H9 (cell line): ENCODE results near the gene CALN1. TPM values are rescaled to one million over a fixed set of nuclear protein-coding genes. Genes with fewer than 3 reads are reported as not detected.

Experiments
- DNase-seq: peaks from one replicate; pipeline ENCODE4 v3.0.0-alpha.2; 2017
- H2AFZ ChIP-seq: one replicate; pipeline ENCODE4 v1.6.1; 2013; ENCODE audit warnings: mild to moderate bottlenecking, low read length, control low read depth, moderate library complexity
- H2AK5ac ChIP-seq: 2 replicates; pipeline ENCODE4 v1.6.1; 2013; ENCODE audit warnings: low read length, control low read depth, mixed read lengths; ENCODE audit not compliant: insufficient read length
- H2BK120ac ChIP-seq: one replicate; pipeline ENCODE4 v1.6.1; 2013; ENCODE audit warnings: low read depth, mild to moderate bottlenecking, low read length, control low read depth, inconsistent platforms; ENCODE audit not compliant: poor library complexity, severe bottlenecking
- H2BK12ac ChIP-seq: 2 replicates; pipeline ENCODE4 v1.6.1; 2013; ENCODE audit warnings: low read length, control low read depth, mixed read lengths, low read depth; ENCODE audit not compliant: insufficient read length
- H2BK15ac ChIP-seq: 2 replicates; pipeline ENCODE4 v1.6.1; 2013; ENCODE audit warnings: low read depth, low read length, control low read depth
- H2BK20ac ChIP-seq: one replicate; pipeline ENCODE4 v1.6.1; 2013; ENCODE audit warnings: low read depth, mild to moderate bottlenecking, low read length, control low read depth, inconsistent platforms; ENCODE audit not compliant: poor library complexity, severe bottlenecking
- H2BK5ac ChIP-seq: 2 replicates; pipeline ENCODE4 v1.6.1; 2013; ENCODE audit warnings: low read length, control low read depth, mixed read lengths; ENCODE audit not compliant: insufficient read length
- H3K14ac ChIP-seq: 2 replicates; pipeline ENCODE4 v1.6.1; 2013; ENCODE audit warnings: low read length, control low read depth; ENCODE audit not compliant: insufficient read depth
- H3K18ac ChIP-seq: 2 replicates; pipeline ENCODE4 v1.6.1; 2013; ENCODE audit warnings: low read depth, mild to moderate bottlenecking, mixed read lengths, low read length, control low read depth; ENCODE audit not compliant: insufficient read length
- H3K23ac ChIP-seq: 2 replicates; pipeline ENCODE4 v1.6.1; 2013; ENCODE audit warnings: low read length, control low read depth, mixed read lengths, low read depth; ENCODE audit not compliant: insufficient read length
- H3K23me2 ChIP-seq: 2 replicates; pipeline ENCODE4 v1.6.1; 2013; ENCODE audit warnings: low read depth, mild to moderate bottlenecking, mixed read lengths, low read length, control low read depth; ENCODE audit not compliant: insufficient read length, poor library complexity, severe bottlenecking
- H3K27ac ChIP-seq: 2 replicates; pipeline ENCODE4 v1.5.1; 2013; ENCODE audit warnings: low read length, control low read depth, mixed read lengths, low read depth; ENCODE audit not compliant: insufficient read length
- H3K27me3 ChIP-seq: 2 replicates; pipeline ENCODE4 v1.6.1; 2013; ENCODE audit warnings: low read length, control low read depth, inconsistent platforms; ENCODE audit not compliant: insufficient read depth
- H3K4ac ChIP-seq: 2 replicates; pipeline ENCODE4 v1.6.1; 2013; ENCODE audit warnings: low read depth, mild to moderate bottlenecking, control low read depth, inconsistent platforms, low read length, moderate library complexity
- H3K4me1 ChIP-seq: 2 replicates; pipeline ENCODE4 v1.6.1; 2013; ENCODE audit warnings: low read length, control low read depth, inconsistent platforms; ENCODE audit not compliant: insufficient read depth
- H3K4me2 ChIP-seq: 2 replicates; pipeline ENCODE4 v1.6.1; 2013; ENCODE audit warnings: low read length, control low read depth, mixed read lengths; ENCODE audit not compliant: insufficient read length, insufficient read depth
- H3K56ac ChIP-seq: 2 replicates; pipeline ENCODE4 v1.6.1; 2013; ENCODE audit warnings: low read depth, mild to moderate bottlenecking, mixed read lengths, low read length, control low read depth; ENCODE audit not compliant: insufficient read length
- H3K79me1 ChIP-seq: 2 replicates; pipeline ENCODE4 v1.6.1; 2013; ENCODE audit warnings: low read depth, mild to moderate bottlenecking, moderate library complexity, low read length, control low read depth, inconsistent platforms; ENCODE audit not compliant: insufficient read depth, poor library complexity, severe bottlenecking
- H3K79me2 ChIP-seq: 2 replicates; pipeline ENCODE4 v1.6.1; 2013; ENCODE audit warnings: low read length, control low read depth, inconsistent platforms; ENCODE audit not compliant: insufficient read depth
- H3K9ac ChIP-seq: 2 replicates; pipeline ENCODE4 v1.6.1; 2013; ENCODE audit warnings: low read length, control low read depth, mixed read lengths; ENCODE audit not compliant: insufficient read length; ENCODE audit errors: extremely low read depth
- H3K9me3 ChIP-seq: one replicate; pipeline ENCODE4 v1.6.1; 2013; ENCODE audit warnings: low read depth, low read length, inconsistent platforms; ENCODE audit not compliant: control insufficient read depth
- H3T11ph ChIP-seq: one replicate; pipeline ENCODE4 v1.6.1; 2013; ENCODE audit warnings: mild to moderate bottlenecking, low read length, control low read depth, inconsistent platforms
- H4K20me1 ChIP-seq: one replicate; pipeline ENCODE4 v1.6.1; 2013; ENCODE audit not compliant: control insufficient read depth, insufficient read length, insufficient read depth
- H4K5ac ChIP-seq: 2 replicates; pipeline ENCODE4 v1.6.1; 2013; ENCODE audit warnings: low read depth, mild to moderate bottlenecking, mixed read lengths, low read length, control low read depth; ENCODE audit not compliant: insufficient read length
- H4K8ac ChIP-seq: replicated peaks from 2 replicates; pipeline ENCODE4 v1.6.1; 2013; ENCODE audit warnings: low read length, control low read depth, mixed read lengths, low read depth; ENCODE audit not compliant: insufficient read length
- H4K91ac ChIP-seq: 2 replicates; pipeline ENCODE4 v1.6.1; 2013; ENCODE audit warnings: low read depth, mild to moderate bottlenecking, moderate library complexity, mixed read lengths, low read length, control low read depth; ENCODE audit not compliant: insufficient read length
- H3K27ac Mint-ChIP-seq, 3 experiments: 2 replicates in 2 of 3; 3 replicates in 1 of 3; pipeline ENCODE4 v1.8.0; 2020 to 2021; ENCODE audit warnings: mixed read lengths in 3 of 3, mild to moderate bottlenecking in 1 of 3, moderate library complexity in 1 of 3
- H3K27me3 Mint-ChIP-seq: 2 replicates; pipeline ENCODE4 v1.8.0; 2021; ENCODE audit warnings: low read depth, mild to moderate bottlenecking, moderate library complexity, mixed read lengths
- H3K36me3 Mint-ChIP-seq, 3 experiments: 2 replicates in 2 of 3; 3 replicates in 1 of 3; pipeline ENCODE4 v1.8.0; 2020 to 2021; ENCODE audit warnings: low read depth in 3 of 3, mixed read lengths in 3 of 3; ENCODE audit not compliant: insufficient read depth in 1 of 3
- H3K4me1 Mint-ChIP-seq, 2 experiments: 2 replicates each; pipeline ENCODE4 v1.8.0; 2020; ENCODE audit warnings: mixed read lengths in 2 of 2
- H3K4me3 Mint-ChIP-seq, 2 experiments: 2 replicates in 1 of 2; 3 replicates in 1 of 2; pipeline ENCODE4 v1.8.0; 2020 to 2021; ENCODE audit warnings: mild to moderate bottlenecking in 2 of 2, mixed read lengths in 2 of 2, moderate library complexity in 1 of 2
- H3K9me3 Mint-ChIP-seq, 2 experiments: 2 replicates in 1 of 2; 3 replicates in 1 of 2; pipeline ENCODE4 v1.8.0; 2020; ENCODE audit warnings: mild to moderate bottlenecking in 2 of 2, mixed read lengths in 2 of 2, moderate library complexity in 1 of 2
- CTCF ChIP-seq: fragments of 200-600 bp; sonication (generic); conservative IDR thresholded peaks from 3 replicates; pipeline ENCODE4 v1.8.0; 2021; ENCODE audit warnings: antibody characterized with exemption, mild to moderate bottlenecking
- WGBS: extraction: QIAGEN DNeasy Blood & Tissue Kit; methylation state at CpG from one replicate; pipeline ENCODE4 v1.1.7; 2013; ENCODE audit warnings: missing lambda C conversion rate, low lambda C conversion rate, mixed read lengths; ENCODE audit not compliant: insufficient read length; ENCODE audit errors: extremely low coverage; 5-methylcytosine and 5-hydroxymethylcytosine counted together
- total RNA-seq: library from RNA; stranded (reverse); gene quantifications from 2 replicates; pipeline ENCODE4 v1.2.1, GENCODE V29; 2021

CALN1 gene
- total RNA-seq, 1 experiment from 2014 or later: 2.8 TPM

DNA sequence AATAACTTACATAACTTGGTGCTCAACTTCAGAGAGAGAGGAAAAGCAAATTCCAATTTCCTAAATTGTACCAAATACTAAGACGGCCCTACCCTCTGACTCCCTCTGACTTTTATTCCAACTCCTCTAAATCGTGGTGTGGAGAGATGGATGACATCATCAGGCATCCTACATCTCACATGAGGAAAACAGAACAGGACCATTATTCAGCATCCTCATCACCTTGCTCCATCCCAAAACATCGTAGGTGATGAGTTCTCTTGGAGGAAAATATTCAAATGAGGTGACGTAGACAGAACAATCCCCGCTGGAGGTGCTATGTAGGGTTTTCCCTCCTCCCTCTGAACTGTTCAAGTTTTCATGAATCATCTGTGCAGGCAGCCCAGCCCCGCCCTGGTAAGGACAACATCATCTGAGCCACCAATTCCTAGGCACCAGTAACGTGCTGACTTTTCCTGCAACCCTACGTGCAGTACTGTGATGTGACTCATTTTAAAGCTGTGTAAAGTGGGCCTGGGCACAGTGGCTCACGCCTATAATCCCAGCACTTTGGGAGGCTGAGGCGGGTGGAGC lies 167.2 kb downstream of the CALN1 start:
- no peak overlapping the region for H3K9ac ChIP-seq
- H3K27me3 Mint-ChIP-seq: no peaks in the 10 kb centered on the region

More for the DNA sequence above, 167.2 kb downstream of the CALN1 start:
- H3K9me3 ChIP-seq: no peaks in the 10 kb centered on the region
- H2BK15ac ChIP-seq: no peak overlapping the region
- no peaks in the 10 kb centered on the region for H3K79me2 ChIP-seq
- no peak overlapping the region for H3K4me2 ChIP-seq
- no peak overlapping the region for H3K4ac ChIP-seq
- H2AFZ ChIP-seq: no peak overlapping the region
- no peak for TF ChIP-seq CTCF
- WGBS: no CpG with 5 or more reads among the region's 10 CpGs
- H2BK5ac ChIP-seq: no peak overlapping the region
- H2BK12ac ChIP-seq: no peak overlapping the region
- no peak overlapping the region for H3K14ac ChIP-seq
- no peak overlapping the region for H3K18ac ChIP-seq
- Mint-ChIP-seq H3K9me3 (peaks cover 5 to 11% of the 10 kb centered on the region in 2 experiments), H3K36me3 (peaks cover 7 to 13% (median 8%) of the 10 kb centered on the region in 3 experiments), H3K4me1 (peaks cover 5 to 6% of the 10 kb centered on the region in 2 experiments; a peak in 3 of 4 replicates), H3K27ac (no peak overlapping the region), H3K4me3 (no peak overlapping the region)
- no peak overlapping the region for H2BK120ac ChIP-seq
- no peaks in the 10 kb centered on the region for H4K20me1 ChIP-seq
- no peak for DNase-seq
- H4K5ac ChIP-seq: no peak overlapping the region
- H3T11ph ChIP-seq: no peak overlapping the region
- H2AK5ac ChIP-seq: no peak overlapping the region
- H3K79me1 ChIP-seq: no peaks in the 10 kb centered on the region
- no peak overlapping the region for H3K56ac ChIP-seq
- no peak overlapping the region for H4K8ac ChIP-seq
- no peak overlapping the region for H3K27ac ChIP-seq
- no peaks in the 10 kb centered on the region for H3K23me2 ChIP-seq
- no peak overlapping the region for H3K23ac ChIP-seq
- peaks cover 2% of the 10 kb centered on the region; the same call in 1 of the 2 replicates for H3K4me1 ChIP-seq
- no peaks in the 10 kb centered on the region for H3K27me3 ChIP-seq
- H4K91ac ChIP-seq: no peak overlapping the region
- H2BK20ac ChIP-seq: no peak overlapping the region
